Measurements from ENCODE around the gene GMDS. TPM values are rescaled to one million over a fixed set of nuclear protein-coding genes. Genes with fewer than 3 reads are reported as not detected.

Gene GMDS
- total RNA-seq, 4 donors from 2014 or later = 8.7 to 23.1 (median 18.4) TPM

DNA sequence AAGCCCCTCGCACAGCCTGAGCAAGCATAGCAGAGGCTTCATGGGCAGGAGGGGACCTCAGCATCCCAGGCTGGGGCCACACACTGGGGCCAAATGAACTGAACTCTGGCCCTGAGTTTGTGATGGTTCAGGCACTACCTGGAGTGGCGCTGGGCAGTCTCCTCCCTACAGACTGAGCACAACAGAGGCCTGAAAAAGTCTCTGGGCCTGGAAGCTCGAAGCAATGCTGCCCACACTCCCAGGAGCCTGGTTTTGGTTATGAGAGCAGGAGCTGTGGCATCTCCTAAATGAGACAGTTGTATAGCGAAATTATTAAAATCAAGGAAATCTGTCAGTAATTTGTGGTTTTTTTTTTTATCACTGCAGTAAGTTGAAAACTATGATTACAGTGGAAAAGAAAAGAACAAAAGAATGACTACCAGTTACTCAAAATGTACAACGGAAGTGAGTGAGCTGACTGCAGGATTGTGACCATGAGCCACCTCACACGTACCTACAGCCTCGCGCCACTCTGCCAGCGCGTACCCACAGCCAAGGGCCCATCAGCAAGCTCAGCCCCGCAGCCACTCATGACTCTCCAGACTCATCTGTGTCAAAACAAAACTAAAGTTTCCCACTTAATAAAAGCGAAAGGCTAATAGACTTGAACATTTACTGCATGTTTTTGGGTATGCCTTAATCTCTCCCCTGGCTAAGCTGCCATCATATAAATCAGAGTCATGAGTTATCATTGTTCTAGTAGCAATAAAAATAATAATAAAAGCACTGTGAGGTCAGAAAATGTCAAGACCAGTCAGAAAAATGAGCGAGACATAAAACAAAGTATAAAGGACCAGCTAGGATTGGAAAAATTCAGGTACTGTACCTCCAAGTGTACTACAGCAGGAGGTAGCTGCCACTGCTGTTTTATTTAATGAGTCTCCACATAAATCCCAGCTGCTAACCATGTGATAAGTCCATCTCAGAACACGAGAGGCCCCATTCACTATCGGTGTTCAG is 458.7 kb downstream of the GMDS start:
- whole genome bisulfite sequencing, 2 donors = 88 to 90% methylated on average over 15 of the region's 15 CpGs

DNA sequence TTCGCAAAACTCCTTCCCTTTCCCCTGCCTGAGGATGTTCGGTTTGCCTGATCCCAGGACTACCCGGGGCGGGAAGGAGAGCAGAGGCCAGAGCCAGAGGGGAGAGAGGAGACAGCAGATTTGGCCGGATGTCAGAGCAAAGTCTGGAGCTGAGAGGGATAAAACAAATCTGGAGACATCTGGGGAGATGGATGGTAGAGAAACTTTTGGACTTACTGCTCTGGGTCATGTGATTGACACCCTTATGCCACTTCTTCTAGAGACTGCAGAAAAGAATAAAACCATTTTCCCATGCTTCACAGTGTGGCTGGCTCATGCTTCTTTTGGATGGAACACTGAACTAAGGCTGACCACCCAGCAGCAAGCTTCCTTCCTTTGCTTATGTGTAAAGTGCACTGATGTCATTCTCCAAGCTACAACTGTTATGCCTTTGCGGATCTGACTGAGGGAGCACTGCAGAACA is 461.0 kb downstream of the GMDS start:
- H3K4me3 ChIP-seq (ENCODE audit: low read depth, poor library complexity, severe bottlenecking) = no peak overlapping the region
- DNase-seq (ENCODE audit: low spot score in 2 of 2) = no peak
- no peak for TF ChIP-seq POLR2A (IDR thresholded peaks at IDR 0.05)
- TF ChIP-seq, protein P1, sequence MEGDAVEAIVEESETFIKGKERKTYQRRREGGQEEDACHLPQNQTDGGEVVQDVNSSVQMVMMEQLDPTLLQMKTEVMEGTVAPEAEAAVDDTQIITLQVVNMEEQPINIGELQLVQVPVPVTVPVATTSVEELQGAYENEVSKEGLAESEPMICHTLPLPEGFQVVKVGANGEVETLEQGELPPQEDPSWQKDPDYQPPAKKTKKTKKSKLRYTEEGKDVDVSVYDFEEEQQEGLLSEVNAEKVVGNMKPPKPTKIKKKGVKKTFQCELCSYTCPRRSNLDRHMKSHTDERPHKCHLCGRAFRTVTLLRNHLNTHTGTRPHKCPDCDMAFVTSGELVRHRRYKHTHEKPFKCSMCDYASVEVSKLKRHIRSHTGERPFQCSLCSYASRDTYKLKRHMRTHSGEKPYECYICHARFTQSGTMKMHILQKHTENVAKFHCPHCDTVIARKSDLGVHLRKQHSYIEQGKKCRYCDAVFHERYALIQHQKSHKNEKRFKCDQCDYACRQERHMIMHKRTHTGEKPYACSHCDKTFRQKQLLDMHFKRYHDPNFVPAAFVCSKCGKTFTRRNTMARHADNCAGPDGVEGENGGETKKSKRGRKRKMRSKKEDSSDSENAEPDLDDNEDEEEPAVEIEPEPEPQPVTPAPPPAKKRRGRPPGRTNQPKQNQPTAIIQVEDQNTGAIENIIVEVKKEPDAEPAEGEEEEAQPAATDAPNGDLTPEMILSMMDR (IDR thresholded peaks at IDR 0.05) = no peak
- WGBS, 2 donors = 77 to 89% methylated on average over 6 of the region's 6 CpGs
- intact Hi-C loops (cut with DNase I; ENCODE audit: low total_unique reads) = no loop called here

More for the DNA sequence above, 458.7 kb downstream of the GMDS start:
- TF ChIP-seq POLR2A (IDR thresholded peaks at IDR 0.05) = no peak
- TF ChIP-seq, protein P1 (IDR thresholded peaks at IDR 0.05) = no peak
- no peak for DNase-seq (ENCODE audit: low spot score in 2 of 2)
- no peak overlapping the region for H3K4me3 ChIP-seq (ENCODE audit: low read depth, poor library complexity, severe bottlenecking)
- intact Hi-C loops (cut with DNase I; ENCODE audit: low total_unique reads) = no loop called here

DNA sequence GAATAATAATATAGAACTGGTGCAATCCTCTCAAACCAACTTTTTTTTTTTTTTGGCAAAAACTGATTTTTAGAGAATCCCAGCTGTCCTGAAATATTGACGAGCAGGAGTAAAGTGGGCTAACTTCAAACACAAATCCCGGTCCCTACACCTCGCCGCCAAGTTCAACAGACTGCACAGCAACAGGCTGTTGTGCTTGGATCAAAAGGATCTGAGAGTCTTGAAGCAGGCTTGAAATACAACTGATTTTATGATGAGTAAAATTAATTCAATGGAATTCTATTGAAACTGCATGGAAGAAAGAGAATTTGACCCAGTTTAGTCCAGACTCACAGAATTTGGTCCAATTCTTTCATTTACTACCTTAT is 463.6 kb downstream of the GMDS start:
- DNase-seq (ENCODE audit: low spot score in 2 of 2) = no peak
- no peak for TF ChIP-seq POLR2A (IDR thresholded peaks at IDR 0.05)
- TF ChIP-seq, protein P1 (IDR thresholded peaks at IDR 0.05) = no peak
- no peak overlapping the region for H3K4me3 ChIP-seq (ENCODE audit: low read depth, poor library complexity, severe bottlenecking)
- intact Hi-C loops (cut with DNase I; ENCODE audit: low total_unique reads) = no loop called here
- WGBS, 2 donors = 95 to 98% methylated on average over 4 of the region's 4 CpGs

DNA sequence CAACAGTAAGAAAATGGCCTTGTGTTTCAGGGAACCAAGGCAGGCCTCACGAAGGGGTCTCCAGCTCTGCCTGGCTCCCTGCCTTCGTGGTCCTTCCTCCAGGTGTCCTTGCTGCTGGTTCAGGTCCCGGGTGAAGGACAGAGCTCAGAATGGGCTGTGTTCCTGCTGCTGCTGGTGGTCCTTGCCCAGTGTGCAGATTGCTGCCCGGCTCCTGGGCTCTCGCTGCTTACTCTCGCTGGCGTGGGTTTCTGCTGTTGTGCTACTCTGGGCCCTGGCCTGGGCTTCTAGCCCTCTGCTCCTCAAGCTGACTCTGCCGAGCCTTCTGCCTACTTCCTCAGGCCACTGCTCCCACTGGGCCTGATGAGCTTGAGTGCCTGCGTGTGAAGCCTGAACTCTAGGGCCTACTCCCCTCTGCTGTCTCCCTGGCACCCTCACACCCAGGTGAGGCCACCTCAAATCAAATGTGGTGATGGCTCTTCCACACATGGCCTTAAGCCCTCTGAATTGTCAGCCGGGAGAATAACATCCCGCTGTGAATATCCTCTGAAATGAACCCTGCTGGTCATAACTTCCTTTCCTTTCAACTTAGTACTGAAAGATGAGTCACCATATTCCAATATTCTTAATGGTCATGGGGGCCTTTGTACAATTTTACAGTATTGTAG is 464.1 kb downstream of the GMDS start:
- TF ChIP-seq, protein P1 (IDR thresholded peaks at IDR 0.05) = no peak
- no peak for TF ChIP-seq POLR2A (IDR thresholded peaks at IDR 0.05)
- DNase-seq (ENCODE audit: low spot score in 2 of 2) = no peak
- intact Hi-C loops (cut with DNase I; ENCODE audit: low total_unique reads) = no loop called here
- H3K4me3 ChIP-seq (ENCODE audit: low read depth, poor library complexity, severe bottlenecking) = no peak overlapping the region
- WGBS, 2 donors = 91 to 94% methylated on average over 11 of the region's 11 CpGs

DNA sequence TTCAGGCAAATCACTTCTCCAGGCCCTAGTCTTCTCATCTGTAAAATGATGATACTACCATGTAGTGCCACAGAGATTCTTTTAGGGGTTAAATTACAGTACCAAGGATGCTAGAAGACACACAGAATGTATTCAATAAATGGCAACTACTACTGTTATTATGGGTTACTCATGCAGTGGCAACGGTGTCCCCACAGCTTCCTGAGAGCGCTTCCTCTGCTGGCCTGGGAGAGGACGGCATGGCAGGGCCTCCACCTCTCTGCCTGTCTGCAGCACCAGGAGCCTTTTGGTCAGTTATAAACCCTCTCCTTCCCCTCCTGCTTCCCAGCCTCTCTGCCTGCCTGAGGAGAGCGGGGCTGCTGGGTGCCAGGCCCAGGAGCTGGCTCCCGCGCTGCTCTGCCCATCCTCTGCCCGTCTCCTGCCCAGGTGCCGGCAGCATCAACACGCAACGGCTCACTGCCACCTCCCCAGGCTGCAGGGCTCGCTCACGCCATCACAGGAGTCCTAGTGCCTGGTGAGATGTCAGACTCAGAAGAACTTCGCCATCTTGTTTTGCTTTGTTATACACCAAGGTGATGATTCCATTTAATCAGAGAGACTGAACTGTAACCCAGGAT is 465.0 kb downstream of the GMDS start:
- DNase-seq (ENCODE audit: low spot score in 2 of 2) = no peak
- 87 to 94% methylated on average over 13 of the region's 13 CpGs for WGBS, 2 donors
- intact Hi-C loops (cut with DNase I; ENCODE audit: low total_unique reads) = no loop called here
- no peak overlapping the region for H3K4me3 ChIP-seq (ENCODE audit: low read depth, poor library complexity, severe bottlenecking)
- TF ChIP-seq, protein P1 (IDR thresholded peaks at IDR 0.05) = no peak
- TF ChIP-seq POLR2A (IDR thresholded peaks at IDR 0.05) = no peak
